Astrocyte of the hippocampus (primary cell): ENCODE measurements around the gene RXRA.

ENCODE experiments used
- DNase-seq: peaks from one replicate; pipeline ENCODE4 v3.0.0; 2011; ENCODE audit warnings: low read depth, low spot score

The RXRA gene

DNA sequence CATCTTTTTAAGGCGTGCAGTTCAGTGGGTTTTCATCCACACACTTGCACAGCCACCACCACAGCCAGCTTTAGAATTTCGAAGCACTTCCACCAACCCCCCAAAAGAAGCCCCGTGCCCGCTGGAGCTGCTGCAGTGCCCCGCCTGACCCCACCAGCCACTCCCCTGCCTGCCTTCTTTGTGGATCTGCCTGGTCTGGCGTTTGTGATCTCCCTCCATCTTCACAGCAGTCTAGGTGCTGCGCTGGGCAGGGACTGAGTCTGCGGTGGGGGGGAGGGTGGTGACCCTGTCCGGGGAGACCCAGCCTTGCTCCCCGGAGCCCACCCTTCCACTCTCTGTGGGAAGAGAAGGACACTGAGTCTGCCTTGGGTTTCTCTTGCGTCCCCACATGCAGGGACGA is 40.8 kb downstream of the RXRA start:
- DNase-seq = no peak

DNA sequence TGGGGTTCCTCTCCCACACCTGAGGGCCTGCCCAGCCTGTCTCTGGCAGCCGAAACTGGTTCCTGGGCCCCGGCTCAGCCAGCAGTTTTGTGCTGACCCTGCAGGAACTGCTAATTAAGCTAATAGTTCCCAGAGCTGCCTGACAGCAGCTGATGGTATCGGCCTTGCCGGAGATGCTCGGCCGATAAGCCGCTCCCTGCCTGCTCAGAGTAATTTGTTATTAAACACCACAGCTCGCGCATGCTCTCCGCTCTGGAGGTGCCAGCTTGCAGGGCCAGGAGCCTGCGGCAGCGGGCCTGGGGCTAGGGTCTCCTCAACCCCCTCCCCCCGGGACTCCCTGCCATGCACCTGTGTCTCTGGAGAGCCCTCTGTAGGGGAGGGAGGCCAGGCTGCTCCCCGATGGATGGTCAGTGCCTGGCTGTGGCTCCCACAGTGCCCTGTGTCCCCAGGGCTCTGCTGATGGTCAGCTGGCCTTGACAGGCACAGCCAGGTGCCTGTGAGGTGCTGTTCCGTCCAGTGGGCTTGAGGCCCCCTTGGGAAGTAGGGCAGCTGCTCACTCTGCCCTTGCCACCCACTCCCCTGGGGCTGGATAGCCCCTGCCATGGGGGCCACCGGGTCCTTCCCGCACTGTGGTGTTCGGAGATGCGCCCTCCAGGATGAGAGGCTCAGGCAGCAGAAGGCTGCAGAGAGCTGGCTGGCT is 41.7 kb downstream of the RXRA start:
- no peak for DNase-seq

GRCh38 chr9:134368571-134368970 is 42.3 kb downstream of the RXRA start:
- no peak for DNase-seq

GRCh38 chr9:134369416-134370212 is 43.4 kb downstream of the RXRA start:
- DNase-seq = no peak

DNA sequence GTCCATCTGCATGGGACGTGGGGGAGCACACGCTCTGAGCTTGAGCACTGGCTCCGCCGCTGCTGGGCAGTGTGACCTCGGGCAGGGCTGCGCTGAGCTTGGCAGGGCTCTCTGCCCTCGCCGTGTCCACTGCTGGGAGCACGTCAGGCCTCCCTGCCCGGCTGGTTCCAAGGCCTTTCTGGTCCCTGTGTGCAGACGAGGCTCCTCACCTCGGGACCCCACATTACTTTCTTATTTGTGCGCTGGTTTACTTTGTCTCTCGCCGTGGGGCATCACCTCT is 43.9 kb downstream of the RXRA start:
- DNase-seq = no peak

GRCh38 chr9:134370638-134371037 is 44.4 kb downstream of the RXRA start:
- no peak for DNase-seq

DNA sequence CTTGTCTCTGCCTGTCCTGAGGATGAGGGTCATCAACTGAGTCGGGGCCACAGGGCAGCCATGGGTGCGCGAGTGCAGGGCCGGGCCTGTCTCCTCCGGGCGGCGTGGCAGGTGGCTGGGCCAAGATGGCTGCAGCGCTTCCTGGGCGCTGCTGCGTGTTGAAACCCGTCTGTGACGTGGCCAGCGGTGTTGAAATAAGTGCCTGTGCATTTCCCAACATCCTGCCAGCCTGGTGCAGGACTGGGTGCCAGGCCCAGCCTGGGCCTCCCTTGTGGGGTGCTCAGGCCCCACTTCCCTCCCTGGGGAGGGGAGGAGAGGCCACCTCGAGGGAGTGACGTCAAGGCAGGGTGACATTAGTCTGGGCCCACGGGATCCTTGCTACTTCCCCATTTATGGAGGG is 45.5 kb downstream of the RXRA start:
- no peak for DNase-seq

GRCh38 chr9:134372581-134373267 is 46.5 kb downstream of the RXRA start:
- DNase-seq = peak; percentile 62

DNA sequence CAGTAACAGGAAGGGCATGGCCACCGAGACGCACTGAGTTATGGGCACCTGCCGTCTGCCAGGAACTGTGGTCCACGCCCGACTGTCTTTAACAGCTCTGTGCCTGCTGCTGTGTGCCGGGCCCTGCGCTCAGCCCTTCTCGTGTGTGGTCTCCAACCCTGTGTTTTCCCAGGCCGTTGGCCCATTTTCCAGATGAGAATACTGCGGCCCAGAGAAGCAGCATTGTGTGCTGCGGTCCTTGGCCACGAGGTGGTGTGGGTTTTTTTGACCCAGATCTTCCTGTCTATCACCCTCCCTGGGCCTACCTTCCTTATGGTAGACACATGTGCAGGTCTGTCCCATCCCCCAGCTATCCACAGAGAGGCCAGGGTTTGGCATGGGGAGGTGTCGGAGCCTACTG is 47.0 kb downstream of the RXRA start:
- no peak for DNase-seq

DNA sequence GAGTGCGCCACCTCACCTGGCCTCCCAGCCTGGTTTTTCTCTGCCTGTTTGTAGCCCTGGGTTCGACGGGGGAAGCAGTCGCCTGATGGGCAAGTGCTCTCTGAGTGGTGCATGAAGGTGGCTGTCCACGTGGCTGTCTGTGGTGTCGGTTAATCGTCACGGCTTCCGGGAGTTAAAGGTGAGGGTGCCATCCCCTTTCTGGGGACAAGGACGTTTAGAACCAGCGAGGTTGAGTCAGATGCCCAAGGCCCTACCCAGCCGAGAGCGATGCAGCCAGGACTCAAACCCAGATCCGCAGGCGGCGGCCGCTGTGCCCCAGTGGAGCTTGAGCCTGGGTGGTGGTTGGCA is 47.7 kb downstream of the RXRA start:
- no peak for DNase-seq

DNA sequence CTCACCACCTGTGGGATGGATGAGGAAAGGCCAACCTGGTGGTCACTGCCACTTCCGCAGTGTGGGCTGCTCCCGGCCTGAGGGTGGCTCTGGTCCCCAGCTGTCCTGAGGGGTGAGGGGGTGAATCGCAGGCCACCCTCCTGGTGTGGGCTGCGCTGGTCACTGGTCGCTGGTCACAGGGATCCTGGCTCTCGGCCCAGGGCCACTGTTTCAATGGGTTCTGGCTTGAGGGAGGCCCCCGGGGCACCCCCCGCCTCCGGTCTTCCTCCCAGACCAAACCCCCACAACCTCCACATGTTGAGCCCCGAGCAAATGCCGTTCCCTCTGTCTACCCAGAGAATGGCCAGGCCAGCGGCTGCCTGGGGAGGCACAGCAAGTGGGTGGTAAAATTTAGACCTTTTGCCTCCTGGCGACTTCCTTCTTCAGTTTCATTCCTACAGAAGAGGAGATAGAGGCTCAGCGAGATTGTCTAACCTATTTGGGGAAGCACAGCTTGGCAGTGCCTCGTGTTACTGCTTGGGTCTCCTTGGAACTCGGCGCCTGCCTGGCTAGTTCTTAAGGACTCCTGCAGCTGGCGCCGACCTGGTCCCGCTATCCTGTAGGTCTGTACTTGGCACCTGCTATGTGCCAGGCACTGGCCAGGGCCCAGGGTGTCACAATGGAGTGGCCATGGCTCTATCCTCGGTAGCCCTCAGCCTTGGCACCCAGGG is 48.2 kb downstream of the RXRA start:
- no peak for DNase-seq

GRCh38 chr9:134375011-134375390 is 48.7 kb downstream of the RXRA start:
- no peak for DNase-seq

- peak; percentile 78 for DNase-seq
Observed at GRCh38 chr9:134375430-134376385, 49.5 kb downstream of the RXRA start.

- peak; percentile 19 for DNase-seq
Observed at GRCh38 chr9:134376386-134377142, 50.3 kb downstream of the RXRA start.

- DNase-seq = no peak
Observed at GRCh38 chr9:134377143-134377484, 50.9 kb downstream of the RXRA start.

- DNase-seq = peak; percentile 19
Observed at GRCh38 chr9:134377976-134378375, 51.7 kb downstream of the RXRA start.

DNA sequence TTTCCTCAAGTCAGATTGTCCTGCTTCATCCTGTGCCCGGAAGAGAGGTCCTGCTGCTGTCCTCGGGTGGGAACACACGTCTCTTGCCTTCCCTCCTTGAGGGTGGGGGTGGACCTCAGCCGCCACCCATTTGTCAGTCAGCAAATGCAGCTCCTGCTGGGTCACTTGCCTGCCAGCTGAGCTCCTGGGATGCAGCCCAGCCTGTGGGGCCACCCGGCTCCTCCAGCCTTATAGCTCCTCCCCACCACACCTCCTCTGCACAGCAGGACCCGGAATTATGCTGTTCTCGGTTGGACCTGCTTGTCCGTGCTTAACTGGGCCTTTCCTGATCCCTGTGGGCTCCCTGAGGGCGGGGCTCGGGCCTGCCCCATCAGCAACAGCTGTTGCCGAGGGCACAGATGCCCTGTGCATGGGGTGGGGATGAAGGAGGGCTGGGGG is 52.7 kb downstream of the RXRA start:
- peak; percentile 80 for DNase-seq

- DNase-seq = peak; percentile 87
Observed at GRCh38 chr9:134379831-134380365, 53.6 kb downstream of the RXRA start.

DNA sequence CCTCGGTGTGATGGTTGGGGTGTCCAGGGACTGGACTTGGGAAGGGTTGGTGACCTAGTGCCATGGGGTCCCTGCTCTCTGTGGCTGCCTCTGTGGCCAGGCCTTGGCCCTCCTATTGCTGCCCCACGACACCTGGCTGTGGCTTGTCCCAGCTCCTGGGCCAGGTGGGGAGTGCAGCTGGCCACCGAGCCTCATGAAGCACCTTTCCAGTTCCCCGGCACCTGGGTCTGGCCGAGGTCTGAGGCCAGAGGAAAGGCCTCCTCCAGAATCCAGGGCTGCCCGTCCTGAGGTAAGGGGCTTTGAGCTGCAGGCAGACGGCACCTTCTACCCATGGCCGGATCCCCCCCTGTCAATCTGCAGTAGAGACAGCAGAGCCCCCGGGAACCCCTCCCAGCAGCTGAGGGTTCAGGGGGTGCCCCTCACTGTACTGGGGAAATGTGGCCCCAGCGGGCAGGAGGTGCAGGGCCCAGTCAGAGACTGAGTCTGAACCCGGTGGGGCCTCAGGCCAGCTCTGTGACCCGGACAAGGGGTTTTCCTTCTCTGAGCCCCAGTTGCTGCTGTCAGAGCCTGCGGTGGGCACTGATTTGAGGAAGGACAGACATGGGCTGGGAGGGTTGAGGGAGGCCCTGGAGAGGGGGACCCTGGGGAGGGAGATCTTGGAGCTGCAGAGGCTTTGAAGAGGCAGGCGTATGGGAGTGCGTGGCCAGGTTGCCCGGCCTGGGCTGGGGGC is 54.5 kb downstream of the RXRA start:
- no peak for DNase-seq

- DNase-seq = no peak
Observed at GRCh38 chr9:134381272-134381661, 55.0 kb downstream of the RXRA start.
